ENCODE data around the gene TRPM3.

The TRPM3 gene

DNA sequence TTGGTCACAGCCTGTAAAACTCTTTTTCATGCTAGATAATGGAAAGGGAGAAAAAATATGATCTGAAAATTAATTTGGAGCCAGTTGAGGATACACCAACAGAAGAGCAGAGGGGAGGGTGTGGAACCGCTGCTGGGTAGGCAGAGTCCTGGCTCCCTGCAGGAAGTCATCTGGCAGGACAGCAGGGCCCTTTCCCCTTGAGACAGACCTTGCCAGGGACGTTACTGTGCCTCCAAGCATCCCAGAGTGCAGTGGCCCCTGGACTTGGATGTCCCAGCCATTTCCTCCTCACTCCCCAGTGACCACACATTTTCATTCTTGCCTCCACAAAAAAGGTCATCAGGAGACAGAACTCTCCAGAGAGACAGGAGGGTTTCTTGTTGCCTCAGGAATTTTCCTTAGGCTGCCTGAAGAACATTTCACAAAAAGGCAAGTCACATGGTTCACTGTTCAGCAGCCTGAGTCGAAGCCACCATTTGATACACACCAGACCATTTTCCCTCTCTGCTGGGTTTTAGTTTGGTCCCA lies 5.9 kb downstream of the TRPM3 start:
- H3K4me3 ChIP-seq (ENCODE audit: low read depth, low read length): no peak overlapping the region
- TF ChIP-seq, protein P1, sequence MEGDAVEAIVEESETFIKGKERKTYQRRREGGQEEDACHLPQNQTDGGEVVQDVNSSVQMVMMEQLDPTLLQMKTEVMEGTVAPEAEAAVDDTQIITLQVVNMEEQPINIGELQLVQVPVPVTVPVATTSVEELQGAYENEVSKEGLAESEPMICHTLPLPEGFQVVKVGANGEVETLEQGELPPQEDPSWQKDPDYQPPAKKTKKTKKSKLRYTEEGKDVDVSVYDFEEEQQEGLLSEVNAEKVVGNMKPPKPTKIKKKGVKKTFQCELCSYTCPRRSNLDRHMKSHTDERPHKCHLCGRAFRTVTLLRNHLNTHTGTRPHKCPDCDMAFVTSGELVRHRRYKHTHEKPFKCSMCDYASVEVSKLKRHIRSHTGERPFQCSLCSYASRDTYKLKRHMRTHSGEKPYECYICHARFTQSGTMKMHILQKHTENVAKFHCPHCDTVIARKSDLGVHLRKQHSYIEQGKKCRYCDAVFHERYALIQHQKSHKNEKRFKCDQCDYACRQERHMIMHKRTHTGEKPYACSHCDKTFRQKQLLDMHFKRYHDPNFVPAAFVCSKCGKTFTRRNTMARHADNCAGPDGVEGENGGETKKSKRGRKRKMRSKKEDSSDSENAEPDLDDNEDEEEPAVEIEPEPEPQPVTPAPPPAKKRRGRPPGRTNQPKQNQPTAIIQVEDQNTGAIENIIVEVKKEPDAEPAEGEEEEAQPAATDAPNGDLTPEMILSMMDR (IDR thresholded peaks at IDR 0.05; ENCODE audit: insufficient read depth, low read length, missing control alignments): no peak
- CTCF ChIA-PET: no interaction called here
- DNase-seq (ENCODE audit: low read depth, low spot score): no peak
- POLR2A ChIA-PET: no interaction called here

DNA sequence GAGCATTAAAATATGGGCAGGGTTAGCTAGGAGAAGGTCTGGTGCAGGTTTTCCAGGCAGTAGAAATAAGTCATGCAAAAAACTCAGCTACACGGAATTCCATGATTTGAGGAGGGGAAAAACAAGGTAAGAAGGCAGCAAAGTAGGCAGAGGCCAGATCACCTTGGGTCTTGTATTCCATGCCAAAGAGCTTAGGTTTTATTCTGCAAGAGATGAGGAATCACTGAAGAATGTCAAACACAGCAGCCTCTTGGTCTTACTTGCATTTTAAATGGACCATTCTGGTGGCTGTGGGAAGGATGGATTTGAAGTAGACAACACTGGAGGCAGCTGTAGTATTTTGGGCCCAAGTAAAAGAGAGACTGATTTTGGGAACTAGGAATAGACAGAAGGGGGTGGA lies 8.6 kb downstream of the TRPM3 start:
- TF ChIP-seq, protein P1 (IDR thresholded peaks at IDR 0.05; ENCODE audit: insufficient read depth, low read length, missing control alignments): no peak
- ChIA-PET POLR2A (no interaction called here), CTCF (no interaction called here)
- no peak overlapping the region for H3K4me3 ChIP-seq (ENCODE audit: low read depth, low read length)
- DNase-seq (ENCODE audit: low read depth, low spot score): no peak

DNA sequence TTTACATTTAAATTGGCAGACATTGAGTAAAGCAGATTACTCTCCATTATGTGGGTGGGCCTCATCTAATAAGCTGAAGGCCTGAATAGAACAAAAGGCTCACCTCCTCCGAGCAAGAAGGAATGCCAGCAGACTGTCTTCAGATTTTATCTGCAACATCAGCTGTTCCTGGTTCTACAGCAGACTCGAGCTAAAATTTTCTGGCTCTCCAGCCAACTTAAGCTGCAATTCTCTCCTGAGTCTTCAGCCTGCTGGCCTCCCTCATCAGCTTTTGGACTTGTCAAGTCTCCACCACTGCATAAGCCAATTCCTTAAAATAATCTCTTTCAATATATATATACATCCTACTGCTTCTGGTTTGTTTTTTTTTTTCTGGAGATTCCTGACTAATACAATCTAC lies 12.5 kb downstream of the TRPM3 start:
- TF ChIP-seq, protein P1 (IDR thresholded peaks at IDR 0.05; ENCODE audit: insufficient read depth, low read length, missing control alignments): no peak
- CTCF ChIA-PET: no interaction called here
- POLR2A ChIA-PET: no interaction called here
- no peak overlapping the region for H3K4me3 ChIP-seq (ENCODE audit: low read depth, low read length)
- DNase-seq (ENCODE audit: low read depth, low spot score): no peak

DNA sequence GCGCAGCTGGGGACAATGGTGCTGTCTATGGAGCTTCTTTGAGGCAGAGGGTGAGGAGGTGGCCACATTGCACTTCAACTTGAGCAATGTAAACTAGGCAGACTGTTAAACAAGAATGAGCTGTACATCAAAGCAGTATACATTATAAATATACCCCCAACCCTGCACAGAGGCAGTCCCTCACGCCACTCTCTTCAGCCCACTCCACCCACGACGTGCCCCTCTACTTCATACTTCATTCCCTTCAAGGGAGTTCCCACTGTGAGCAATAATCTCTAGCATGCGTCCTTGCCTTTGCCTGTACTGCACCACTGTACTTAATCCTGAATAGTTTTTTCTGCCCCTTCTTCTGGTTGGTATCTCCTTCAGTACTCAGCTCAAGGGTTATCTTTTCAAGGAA lies 14.4 kb downstream of the TRPM3 start:
- POLR2A ChIA-PET: no interaction called here
- H3K4me3 ChIP-seq (ENCODE audit: low read depth, low read length): no peak overlapping the region
- DNase-seq (ENCODE audit: low read depth, low spot score): no peak
- CTCF ChIA-PET: no interaction called here
- TF ChIP-seq, protein P1 (IDR thresholded peaks at IDR 0.05; ENCODE audit: insufficient read depth, low read length, missing control alignments): no peak

DNA sequence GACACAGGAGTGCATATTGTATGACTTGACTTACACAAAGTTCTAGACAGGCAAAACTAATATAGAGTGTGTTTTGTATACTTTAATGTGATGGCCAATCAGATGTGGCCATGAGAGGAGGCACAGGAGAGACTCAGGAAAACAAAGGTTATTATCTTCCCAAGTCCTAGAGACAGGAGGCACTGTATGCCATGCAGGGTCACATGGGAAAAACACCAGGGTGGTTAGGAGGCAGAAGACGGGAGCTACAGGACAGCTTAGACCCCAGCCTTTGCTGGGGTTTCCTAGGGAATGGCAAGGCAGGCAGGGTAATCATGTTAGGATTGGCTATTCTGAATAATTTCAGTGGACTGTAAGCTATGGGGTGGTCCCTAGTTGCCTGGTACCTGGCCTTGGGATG lies 16.2 kb downstream of the TRPM3 start:
- POLR2A ChIA-PET: no interaction called here
- H3K4me3 ChIP-seq (ENCODE audit: low read depth, low read length): no peak overlapping the region
- no peak for DNase-seq (ENCODE audit: low read depth, low spot score)
- CTCF ChIA-PET: no interaction called here
- TF ChIP-seq, protein P1 (IDR thresholded peaks at IDR 0.05; ENCODE audit: insufficient read depth, low read length, missing control alignments): no peak

DNA sequence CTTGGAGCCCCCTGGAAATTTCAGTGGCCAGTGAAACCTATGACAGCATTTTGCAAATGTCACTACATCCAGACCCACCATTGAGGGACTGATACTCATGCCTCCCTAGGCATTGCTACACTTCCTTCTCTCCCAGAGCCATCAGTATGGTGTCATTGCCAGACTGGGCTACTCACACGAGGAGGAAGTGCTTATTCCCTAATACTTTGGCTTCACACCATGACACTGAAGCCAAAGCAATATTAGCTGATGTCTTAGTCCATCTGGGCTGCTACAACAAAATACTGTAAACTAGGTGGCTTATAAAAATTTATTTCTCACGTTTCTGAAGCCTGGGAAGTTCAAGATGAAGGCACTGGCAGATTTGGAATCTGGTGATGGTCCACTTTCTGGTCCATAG lies 22.6 kb downstream of the TRPM3 start:
- ChIA-PET POLR2A (no interaction called here), CTCF (interaction anchor here (0.6 kb wide), 1 partner anchor 191 kb away, joined by 3 read pairs; no protein-coding TSS in a partner anchor)
- no peak for DNase-seq (ENCODE audit: low read depth, low spot score)
- no peak overlapping the region for H3K4me3 ChIP-seq (ENCODE audit: low read depth, low read length)
- TF ChIP-seq, protein P1 (IDR thresholded peaks at IDR 0.05; ENCODE audit: insufficient read depth, low read length, missing control alignments): no peak
